HepG2 (cell line): ENCODE data around the gene RASL10A. TPM values are rescaled to one million over a fixed set of nuclear protein-coding genes. Genes with fewer than 3 reads are reported as not detected.
A peak's percentile ranks its signal among the peaks of the same experiment; 100 is the strongest.

Experiments used
- ATF7-NPFF ChIP-seq: sonication (generic); formaldehyde crosslinking; IDR thresholded peaks from 2 replicates; pipeline ENCODE4 v1.8.1; 2023; ENCODE audit warnings: mild to moderate bottlenecking, low read depth, missing genetic modification reagents, moderate library complexity
- KDM2A ChIP-seq: sonication (generic); formaldehyde crosslinking; IDR thresholded peaks from 2 replicates; pipeline ENCODE4 v1.4.0; 2020; ENCODE audit warnings: low read depth, missing genetic modification reagents, borderline replicate concordance
- KLF12 ChIP-seq: sonication (generic); formaldehyde crosslinking; IDR thresholded peaks from 2 replicates; pipeline ENCODE4 v1.4.0; 2020; ENCODE audit warnings: missing genetic modification reagents, borderline replicate concordance
- KMT2B ChIP-seq: IDR thresholded peaks from 2 replicates; pipeline ENCODE4 v1.6.1; 2016; ENCODE audit warnings: missing genetic modification reagents, missing compliant biosample characterization
- MYNN ChIP-seq: sonication (generic); formaldehyde crosslinking; IDR thresholded peaks from 2 replicates; pipeline ENCODE4 v1.4.0; 2020; ENCODE audit warnings: mild to moderate bottlenecking, low read depth, missing genetic modification reagents
- PRPF4 ChIP-seq: fragments of 200-400 bp; formaldehyde crosslinking; IDR thresholded peaks from 2 replicates; pipeline ENCODE4 v1.6.1; 2016; ENCODE audit warnings: low read length, low read depth; ENCODE audit not compliant: poor library complexity, severe bottlenecking
- REPIN1 ChIP-seq: sonication (generic); formaldehyde crosslinking; IDR thresholded peaks from 2 replicates; pipeline ENCODE4 v1.8.0; 2022; ENCODE audit warnings: missing genetic modification reagents, low read depth, mild to moderate bottlenecking, borderline replicate concordance
- RXRA ChIP-seq: sonication (generic); formaldehyde crosslinking; IDR thresholded peaks from 2 replicates; pipeline ENCODE4 v1.5.1; 2020; ENCODE audit warnings: missing genetic modification reagents
- SATB2 ChIP-seq: sonication (generic); formaldehyde crosslinking; IDR thresholded peaks from 2 replicates; pipeline ENCODE4 v1.5.0; 2020; ENCODE audit warnings: missing genetic modification reagents
- SKI ChIP-seq: fragments of 450-650 bp; IDR thresholded peaks from one replicate; pipeline ENCODE4 v1.6.1; 2018; ENCODE audit warnings: mild to moderate bottlenecking; ENCODE audit not compliant: partially characterized antibody
- SOX5 ChIP-seq: IDR thresholded peaks from 2 replicates; pipeline ENCODE4 v1.6.1; 2016; ENCODE audit warnings: borderline replicate concordance
- SPEN ChIP-seq: sonication (generic); formaldehyde crosslinking; IDR thresholded peaks from 2 replicates; pipeline ENCODE4 v1.5.1; 2020; ENCODE audit warnings: low read depth, mild to moderate bottlenecking, missing genetic modification reagents
- SRSF1 ChIP-seq: fragments of 200-400 bp; formaldehyde crosslinking; optimal IDR thresholded peaks from 2 replicates; pipeline ENCODE3; 2017; ENCODE audit warnings: mild to moderate bottlenecking, low read depth, low read length, moderate library complexity
- TAF1 ChIP-seq: sonication (generic); formaldehyde crosslinking; IDR thresholded peaks from 2 replicates; pipeline ENCODE4 v1.4.0; 2020; ENCODE audit warnings: missing genetic modification reagents
- TEAD2 ChIP-seq: sonication (generic); formaldehyde crosslinking; IDR thresholded peaks from 2 replicates; pipeline ENCODE4 v1.9.0; 2021; ENCODE audit warnings: missing genetic modification reagents
- XRCC5 ChIP-seq: fragments of 200-400 bp; formaldehyde crosslinking; optimal IDR thresholded peaks from 2 replicates; pipeline ENCODE3; 2017; ENCODE audit warnings: mild to moderate bottlenecking, low read length
- YEATS4 ChIP-seq: sonication (generic); formaldehyde crosslinking; IDR thresholded peaks from 2 replicates; pipeline ENCODE4 v1.4.0; 2020; ENCODE audit warnings: missing genetic modification reagents, borderline replicate concordance
- ZBTB38 ChIP-seq: sonication (generic); formaldehyde crosslinking; IDR thresholded peaks from 2 replicates; pipeline ENCODE4 v1.5.1; 2020; ENCODE audit warnings: mild to moderate bottlenecking, missing genetic modification reagents
- ZMYM3 ChIP-seq: sonication (generic); formaldehyde crosslinking; IDR thresholded peaks from 2 replicates; pipeline ENCODE4 v1.5.1; 2020; ENCODE audit warnings: mild to moderate bottlenecking, missing genetic modification reagents
- ZNF124 ChIP-seq: sonication (generic); formaldehyde crosslinking; IDR thresholded peaks from 2 replicates; pipeline ENCODE4 v1.4.0; 2020; ENCODE audit warnings: missing genetic modification reagents
- ZNF263 ChIP-seq: sonication (generic); formaldehyde crosslinking; IDR thresholded peaks from 2 replicates; pipeline ENCODE4 v1.4.0; 2020; ENCODE audit warnings: missing genetic modification reagents
- ZNF264 ChIP-seq: sonication (generic); formaldehyde crosslinking; IDR thresholded peaks from 2 replicates; pipeline ENCODE4 v1.4.0; 2020; ENCODE audit warnings: missing genetic modification reagents
- ZNF510 ChIP-seq: sonication (generic); formaldehyde crosslinking; IDR thresholded peaks from 2 replicates; pipeline ENCODE4 v1.4.0; 2020; ENCODE audit warnings: low read depth, mild to moderate bottlenecking, missing genetic modification reagents
- ZNF530 ChIP-seq: sonication (generic); formaldehyde crosslinking; IDR thresholded peaks from 2 replicates; pipeline ENCODE4 v1.5.0; 2020; ENCODE audit warnings: low read depth, mild to moderate bottlenecking, missing genetic modification reagents
- polyA plus RNA-seq, 8 experiments: library from polyadenylated mRNA; depleted of rRNA in 3 of 8; stranded (reverse) in 7 of 8; unstranded in 1 of 8; fragments of >200 nt; fragmentation: Illumina TruSeq in 4 of 8; extraction: Trizol in 4 of 8; gene quantifications; 2 replicates each; pipeline versions ENCODE4 v1.2.1 to v1.2.3, GENCODE V29; 2011 to 2016; ENCODE audit warnings: low read depth in 4 of 8, missing spikeins in 1 of 8, mixed read lengths in 1 of 8; ENCODE audit not compliant: insufficient read depth in 1 of 8
- total RNA-seq, 5 experiments: library from RNA; depleted of rRNA; stranded (reverse); fragments of >200 nt; fragmentation: Illumina TruSeq; extraction: Trizol; gene quantifications; 2 replicates each; pipeline ENCODE4 v1.2.3, GENCODE V29; 2016; ENCODE audit warnings: low read depth in 1 of 5
- TF ChIP-seq, protein P1 (sequence below): sonication (generic); formaldehyde crosslinking; conservative IDR thresholded peaks from 2 replicates; pipeline ENCODE4 v1.4.0; 2020; ENCODE audit warnings: mild to moderate bottlenecking, missing genetic modification reagents, moderate library complexity
- TF ChIP-seq, protein P2 (sequence below): sonication (generic); formaldehyde crosslinking; IDR thresholded peaks from 2 replicates; pipeline ENCODE4 v1.5.0; 2020; ENCODE audit warnings: mild to moderate bottlenecking, missing genetic modification reagents, moderate library complexity
- TF ChIP-seq, protein P3 (sequence below): sonication (generic); formaldehyde crosslinking; IDR thresholded peaks from 2 replicates; pipeline ENCODE4 v1.5.0; 2020; ENCODE audit warnings: mild to moderate bottlenecking, low read depth, missing genetic modification reagents, borderline replicate concordance

The RASL10A gene
- total and polyA plus RNA-seq, 2 of the 13 experiments (the other 11 are each of a cell fraction or from before 2014, with no cell fraction given) = 0.05 to 0.22 TPM

DNA sequence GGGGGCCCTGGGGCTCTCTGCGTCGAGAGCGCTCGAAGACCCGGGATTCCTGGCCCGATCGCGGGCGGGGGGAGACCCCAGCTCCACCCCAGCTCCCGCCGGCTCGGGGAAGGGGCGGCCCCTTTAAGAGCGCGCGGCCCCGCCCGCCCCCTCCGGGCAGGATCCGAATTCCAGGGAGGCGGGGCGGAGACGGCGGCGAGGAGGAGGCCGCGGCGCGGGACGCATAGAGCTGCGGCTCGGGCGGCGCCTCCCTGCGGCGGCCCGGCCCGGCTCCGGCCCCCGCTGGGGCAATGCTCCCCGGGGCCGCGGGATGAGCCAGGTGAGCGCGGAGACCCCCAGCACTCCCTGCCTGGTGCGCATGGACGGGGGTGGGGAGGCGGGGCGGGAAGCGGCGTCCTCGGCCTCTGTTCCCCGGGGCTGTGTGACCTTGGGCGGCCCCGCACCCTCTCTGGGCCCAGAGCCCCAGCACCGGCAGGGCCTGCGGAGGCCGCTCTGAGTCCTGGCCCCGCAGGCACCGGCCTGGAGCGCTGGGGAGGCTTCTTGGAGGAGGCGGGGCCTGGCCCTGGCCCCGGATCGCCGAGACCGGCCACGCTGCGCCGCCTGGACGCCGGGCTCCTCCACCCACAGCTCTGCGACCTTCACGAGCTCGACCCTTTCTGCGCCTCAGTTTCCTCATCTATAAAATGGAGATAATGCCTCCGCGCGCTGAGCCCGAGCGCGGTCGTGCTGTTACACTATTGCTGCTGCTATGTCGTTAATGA, 8.5 kb downstream of the RASL10A start (continued):
- TF ChIP-seq SATB2 = no peak
- no peak for TF ChIP-seq SPEN (CRISPR knock-in tag)
- peak; percentile 29; the same call in 1 of the 2 replicates for TF ChIP-seq KDM2A (CRISPR knock-in tag)
- no peak for TF ChIP-seq PRPF4
- TF ChIP-seq, protein P1, sequence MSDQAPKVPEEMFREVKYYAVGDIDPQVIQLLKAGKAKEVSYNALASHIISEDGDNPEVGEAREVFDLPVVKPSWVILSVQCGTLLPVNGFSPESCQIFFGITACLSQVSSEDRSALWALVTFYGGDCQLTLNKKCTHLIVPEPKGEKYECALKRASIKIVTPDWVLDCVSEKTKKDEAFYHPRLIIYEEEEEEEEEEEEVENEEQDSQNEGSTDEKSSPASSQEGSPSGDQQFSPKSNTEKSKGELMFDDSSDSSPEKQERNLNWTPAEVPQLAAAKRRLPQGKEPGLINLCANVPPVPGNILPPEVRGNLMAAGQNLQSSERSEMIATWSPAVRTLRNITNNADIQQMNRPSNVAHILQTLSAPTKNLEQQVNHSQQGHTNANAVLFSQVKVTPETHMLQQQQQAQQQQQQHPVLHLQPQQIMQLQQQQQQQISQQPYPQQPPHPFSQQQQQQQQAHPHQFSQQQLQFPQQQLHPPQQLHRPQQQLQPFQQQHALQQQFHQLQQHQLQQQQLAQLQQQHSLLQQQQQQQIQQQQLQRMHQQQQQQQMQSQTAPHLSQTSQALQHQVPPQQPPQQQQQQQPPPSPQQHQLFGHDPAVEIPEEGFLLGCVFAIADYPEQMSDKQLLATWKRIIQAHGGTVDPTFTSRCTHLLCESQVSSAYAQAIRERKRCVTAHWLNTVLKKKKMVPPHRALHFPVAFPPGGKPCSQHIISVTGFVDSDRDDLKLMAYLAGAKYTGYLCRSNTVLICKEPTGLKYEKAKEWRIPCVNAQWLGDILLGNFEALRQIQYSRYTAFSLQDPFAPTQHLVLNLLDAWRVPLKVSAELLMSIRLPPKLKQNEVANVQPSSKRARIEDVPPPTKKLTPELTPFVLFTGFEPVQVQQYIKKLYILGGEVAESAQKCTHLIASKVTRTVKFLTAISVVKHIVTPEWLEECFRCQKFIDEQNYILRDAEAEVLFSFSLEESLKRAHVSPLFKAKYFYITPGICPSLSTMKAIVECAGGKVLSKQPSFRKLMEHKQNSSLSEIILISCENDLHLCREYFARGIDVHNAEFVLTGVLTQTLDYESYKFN = no peak
- peak; percentile 34 for TF ChIP-seq SRSF1
- TF ChIP-seq ATF7-NPFF (CRISPR knock-in tag) = 0 out of 2 replicates have a peak, but pooled peaks have one; percentile 22
- no peak for TF ChIP-seq MYNN (CRISPR knock-in tag)
- TF ChIP-seq, protein P2, sequence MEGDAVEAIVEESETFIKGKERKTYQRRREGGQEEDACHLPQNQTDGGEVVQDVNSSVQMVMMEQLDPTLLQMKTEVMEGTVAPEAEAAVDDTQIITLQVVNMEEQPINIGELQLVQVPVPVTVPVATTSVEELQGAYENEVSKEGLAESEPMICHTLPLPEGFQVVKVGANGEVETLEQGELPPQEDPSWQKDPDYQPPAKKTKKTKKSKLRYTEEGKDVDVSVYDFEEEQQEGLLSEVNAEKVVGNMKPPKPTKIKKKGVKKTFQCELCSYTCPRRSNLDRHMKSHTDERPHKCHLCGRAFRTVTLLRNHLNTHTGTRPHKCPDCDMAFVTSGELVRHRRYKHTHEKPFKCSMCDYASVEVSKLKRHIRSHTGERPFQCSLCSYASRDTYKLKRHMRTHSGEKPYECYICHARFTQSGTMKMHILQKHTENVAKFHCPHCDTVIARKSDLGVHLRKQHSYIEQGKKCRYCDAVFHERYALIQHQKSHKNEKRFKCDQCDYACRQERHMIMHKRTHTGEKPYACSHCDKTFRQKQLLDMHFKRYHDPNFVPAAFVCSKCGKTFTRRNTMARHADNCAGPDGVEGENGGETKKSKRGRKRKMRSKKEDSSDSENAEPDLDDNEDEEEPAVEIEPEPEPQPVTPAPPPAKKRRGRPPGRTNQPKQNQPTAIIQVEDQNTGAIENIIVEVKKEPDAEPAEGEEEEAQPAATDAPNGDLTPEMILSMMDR (CRISPR knock-in tag) = no peak; the same call in 1 of the 2 replicates
- peak; percentile 11 for TF ChIP-seq SKI
- TF ChIP-seq ZNF124 = no peak
- no peak for TF ChIP-seq TEAD2
- TF ChIP-seq ZNF264 = no peak
- no peak for TF ChIP-seq KLF12
- TF ChIP-seq ZBTB38 = peak; percentile 50
- TF ChIP-seq SOX5 (CRISPR knock-in tag) = no peak
- 0 out of 2 replicates have a peak, but pooled peaks have one; percentile 5 for TF ChIP-seq ZNF263 (CRISPR knock-in tag)
- TF ChIP-seq, protein P3, sequence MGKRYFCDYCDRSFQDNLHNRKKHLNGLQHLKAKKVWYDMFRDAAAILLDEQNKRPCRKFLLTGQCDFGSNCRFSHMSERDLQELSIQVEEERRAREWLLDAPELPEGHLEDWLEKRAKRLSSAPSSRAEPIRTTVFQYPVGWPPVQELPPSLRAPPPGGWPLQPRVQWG (CRISPR knock-in tag) = no peak
- TF ChIP-seq ZNF510 (CRISPR knock-in tag) = no peak
- no peak for TF ChIP-seq XRCC5
- peak; percentile 76 for TF ChIP-seq ZMYM3
- no peak for TF ChIP-seq ZNF530 (CRISPR knock-in tag)
- peak; percentile 65; the same call in 1 of the 2 replicates for TF ChIP-seq YEATS4 (CRISPR knock-in tag)
- TF ChIP-seq RXRA (CRISPR knock-in tag) = no peak
- no peak for TF ChIP-seq KMT2B (CRISPR knock-in tag)
- TF ChIP-seq REPIN1 (CRISPR knock-in tag) = no peak
- TF ChIP-seq TAF1 (CRISPR knock-in tag) = no peak
